ENCODE measurements around the gene NPHP4. TPM values are rescaled to one million over a fixed set of nuclear protein-coding genes. Genes with fewer than 3 reads are reported as not detected.

Gene NPHP4
- total RNA-seq, 2 experiments from 2014 or later = 13.4 to 24.2 TPM

GRCh38 chr1:5921671-5922070 lies 70.6 kb downstream of the NPHP4 start:
- intact Hi-C loops (cut with micrococcal nuclease; ENCODE audit: unreplicated experiment) = no loop called here
- ChIA-PET CTCF (ENCODE audit: unreplicated experiment) (no interaction called here), POLR2A (no interaction called here)
- Histone ChIP-seq H3K36me3 (ENCODE audit: insufficient read depth, low read length) (peaks cover under 1% of the 10 kb centered on the region; the same call in 1 of the 2 replicates), H3K79me2 (ENCODE audit: insufficient read depth, low read depth, low read length) (no peaks in the 10 kb centered on the region), H3K4me2 (ENCODE audit: low read length) (no peak overlapping the region), H4K20me1 (ENCODE audit: insufficient read depth, low read length) (no peaks in the 10 kb centered on the region), H3K9me3 (ENCODE audit: low read length) (no peaks in the 10 kb centered on the region), H3K27ac (ENCODE audit: low read depth, low read length, poor library complexity, severe bottlenecking) (no peak overlapping the region), H2AFZ (ENCODE audit: low read length) (no peak overlapping the region), H3K9me2 (ENCODE audit: insufficient read depth, low read length) (no peaks in the 10 kb centered on the region), H3K4me3 (ENCODE audit: low read depth, low read length, poor library complexity, severe bottlenecking) (no peak overlapping the region), H3K4me1 (ENCODE audit: insufficient read depth, low read length, poor library complexity, severe bottlenecking) (no peaks in the 10 kb centered on the region)
- no peak for DNase-seq (ENCODE audit: low spot score)
- no TSS peak for BruUV-seq (replicated peaks)
- TF ChIP-seq CTCF (conservative IDR thresholded peaks at IDR 0.05; ENCODE audit: low read length) (no peak), EZH2phosphoT487 (IDR thresholded peaks at IDR 0.05; ENCODE audit: borderline replicate concordance, low read depth, low read length) (no peak)

- BruUV-seq (replicated peaks) = no TSS peak
- no peak for TF ChIP-seq CTCF (conservative IDR thresholded peaks at IDR 0.05; ENCODE audit: low read length)
- H2AFZ ChIP-seq (ENCODE audit: low read length) = no peak overlapping the region
- H3K79me2 ChIP-seq (ENCODE audit: insufficient read depth, low read depth, low read length) = no peaks in the 10 kb centered on the region
- H3K4me2 ChIP-seq (ENCODE audit: low read length) = no peak overlapping the region
- no peaks in the 10 kb centered on the region for H3K9me2 ChIP-seq (ENCODE audit: insufficient read depth, low read length)
- no peaks in the 10 kb centered on the region for H3K9me3 ChIP-seq (ENCODE audit: low read length)
- no peaks in the 10 kb centered on the region for H3K36me3 ChIP-seq (ENCODE audit: insufficient read depth, low read length)
- ChIA-PET POLR2A (no interaction called here), CTCF (ENCODE audit: unreplicated experiment) (no interaction called here)
- intact Hi-C loops (cut with micrococcal nuclease; ENCODE audit: unreplicated experiment) = no loop called here
- no peak overlapping the region for H3K27ac ChIP-seq (ENCODE audit: low read depth, low read length, poor library complexity, severe bottlenecking)
- no peak for DNase-seq (ENCODE audit: low spot score)
- H4K20me1 ChIP-seq (ENCODE audit: insufficient read depth, low read length) = no peaks in the 10 kb centered on the region
- H3K4me3 ChIP-seq (ENCODE audit: low read depth, low read length, poor library complexity, severe bottlenecking) = no peak overlapping the region
- no peaks in the 10 kb centered on the region for H3K4me1 ChIP-seq (ENCODE audit: insufficient read depth, low read length, poor library complexity, severe bottlenecking)
Observed at GRCh38 chr1:5921129-5921528, 71.1 kb downstream of the NPHP4 start.

- no peak for TF ChIP-seq EZH2phosphoT487 (IDR thresholded peaks at IDR 0.05; ENCODE audit: borderline replicate concordance, low read depth, low read length)
- no peak for TF ChIP-seq CTCF (conservative IDR thresholded peaks at IDR 0.05; ENCODE audit: low read length)
- Histone ChIP-seq H3K4me3 (ENCODE audit: low read depth, low read length, poor library complexity, severe bottlenecking) (no peak overlapping the region), H3K9me3 (ENCODE audit: low read length) (no peaks in the 10 kb centered on the region), H3K9me2 (ENCODE audit: insufficient read depth, low read length) (no peaks in the 10 kb centered on the region), H3K4me2 (ENCODE audit: low read length) (no peak overlapping the region), H2AFZ (ENCODE audit: low read length) (no peak overlapping the region), H3K4me1 (ENCODE audit: insufficient read depth, low read length, poor library complexity, severe bottlenecking) (no peaks in the 10 kb centered on the region), H4K20me1 (ENCODE audit: insufficient read depth, low read length) (no peaks in the 10 kb centered on the region), H3K79me2 (ENCODE audit: insufficient read depth, low read depth, low read length) (no peaks in the 10 kb centered on the region), H3K27ac (ENCODE audit: low read depth, low read length, poor library complexity, severe bottlenecking) (no peak overlapping the region), H3K36me3 (ENCODE audit: insufficient read depth, low read length) (no peaks in the 10 kb centered on the region)
- BruUV-seq (replicated peaks) = no TSS peak
- ChIA-PET POLR2A (no interaction called here), CTCF (ENCODE audit: unreplicated experiment) (no interaction called here)
- intact Hi-C loops (cut with micrococcal nuclease; ENCODE audit: unreplicated experiment) = no loop called here
- DNase-seq (ENCODE audit: low spot score) = no peak
Observed at GRCh38 chr1:5920201-5920600, 72.0 kb downstream of the NPHP4 start.
